GM10266 (cell line): Measurements from ENCODE around the gene FOXL3.
"Not testable (repeated sequence)": the region's sequence is repeated elsewhere in the genome, so short reads cannot be mapped to it uniquely, and the experiment has no call there.

Experiments used
- DNase-seq: peaks from one replicate; pipeline ENCODE4 v3.0.0; 2012; ENCODE audit errors: extremely low spot score
- TF ChIP-seq, protein P1 (sequence below): IDR thresholded peaks from 2 replicates; pipeline ENCODE4 v1.5.1; 2012; ENCODE audit warnings: mild to moderate bottlenecking, low read depth; ENCODE audit not compliant: control insufficient read depth, insufficient read depth; ENCODE audit errors: missing control alignments

Gene FOXL3

DNA sequence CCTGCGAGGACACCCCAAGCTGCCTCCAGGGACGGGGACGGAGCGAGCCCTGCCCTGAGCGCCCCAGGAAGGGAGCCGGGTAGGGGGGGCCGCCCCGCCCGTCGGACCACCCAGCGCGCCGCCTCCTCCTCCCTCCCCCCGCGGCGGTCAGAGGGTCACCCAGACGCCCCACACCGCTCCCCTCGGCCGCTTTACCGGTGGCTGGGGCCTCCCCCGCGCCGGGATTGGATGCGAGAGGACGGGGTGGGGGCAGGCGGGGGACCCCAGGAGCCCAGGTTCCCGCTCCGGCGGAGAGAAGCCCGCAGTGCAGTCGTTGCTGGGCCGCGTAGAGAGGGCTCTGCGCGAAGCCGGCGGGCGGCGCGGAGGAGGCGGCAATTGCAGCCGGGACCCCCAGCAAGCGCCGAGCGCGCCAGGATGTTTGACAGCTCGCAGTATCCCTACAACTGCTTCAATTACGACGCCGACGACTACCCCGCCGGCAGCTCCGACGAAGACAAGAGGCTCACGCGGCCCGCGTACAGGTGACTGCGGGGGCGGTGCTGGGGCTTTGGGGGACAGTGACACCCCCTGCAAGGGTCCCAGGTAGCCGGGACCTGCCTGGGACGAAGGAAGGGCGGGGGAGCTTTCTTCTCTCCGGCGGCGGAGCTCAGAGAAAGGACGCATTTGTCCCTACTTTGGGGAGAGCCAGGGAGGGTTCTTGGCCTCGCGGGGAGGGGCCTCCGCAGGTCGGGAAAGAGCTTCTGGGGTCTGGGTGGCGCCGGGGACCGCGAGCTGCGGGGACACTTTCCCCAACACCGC, at the start of gene FOXL3:
Gene FOXL3 (plus strand): TSS at position 415 of the 798 bp plus-strand sequence. CDS start 0 bp downstream, at position 415.
- DNase-seq: no peak
- TF ChIP-seq, protein P1, sequence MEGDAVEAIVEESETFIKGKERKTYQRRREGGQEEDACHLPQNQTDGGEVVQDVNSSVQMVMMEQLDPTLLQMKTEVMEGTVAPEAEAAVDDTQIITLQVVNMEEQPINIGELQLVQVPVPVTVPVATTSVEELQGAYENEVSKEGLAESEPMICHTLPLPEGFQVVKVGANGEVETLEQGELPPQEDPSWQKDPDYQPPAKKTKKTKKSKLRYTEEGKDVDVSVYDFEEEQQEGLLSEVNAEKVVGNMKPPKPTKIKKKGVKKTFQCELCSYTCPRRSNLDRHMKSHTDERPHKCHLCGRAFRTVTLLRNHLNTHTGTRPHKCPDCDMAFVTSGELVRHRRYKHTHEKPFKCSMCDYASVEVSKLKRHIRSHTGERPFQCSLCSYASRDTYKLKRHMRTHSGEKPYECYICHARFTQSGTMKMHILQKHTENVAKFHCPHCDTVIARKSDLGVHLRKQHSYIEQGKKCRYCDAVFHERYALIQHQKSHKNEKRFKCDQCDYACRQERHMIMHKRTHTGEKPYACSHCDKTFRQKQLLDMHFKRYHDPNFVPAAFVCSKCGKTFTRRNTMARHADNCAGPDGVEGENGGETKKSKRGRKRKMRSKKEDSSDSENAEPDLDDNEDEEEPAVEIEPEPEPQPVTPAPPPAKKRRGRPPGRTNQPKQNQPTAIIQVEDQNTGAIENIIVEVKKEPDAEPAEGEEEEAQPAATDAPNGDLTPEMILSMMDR: no peak

GRCh38 chr7:240887-241421, 49.0 kb upstream of the FOXL3 start:
- TF ChIP-seq, protein P1: no peak
- DNase-seq: no peak

GRCh38 chr7:241513-241912, 48.5 kb upstream of the FOXL3 start:
- DNase-seq: no peak
- TF ChIP-seq, protein P1: no peak

- not testable (repeated sequence) for DNase-seq
These were observed 47.0 kb upstream of the FOXL3 start for GRCh38 chr7:242826-243579.

- DNase-seq: not testable (repeated sequence)
These were observed 46.4 kb upstream of the FOXL3 start for GRCh38 chr7:243580-243978.

- TF ChIP-seq, protein P1: no peak
- no peak for DNase-seq
These were observed 45.0 kb upstream of the FOXL3 start for GRCh38 chr7:244974-245373.

GRCh38 chr7:245574-246295, 44.2 kb upstream of the FOXL3 start:
- TF ChIP-seq, protein P1: no peak
- no peak for DNase-seq

GRCh38 chr7:246451-246850, 43.5 kb upstream of the FOXL3 start:
- TF ChIP-seq, protein P1: no peak

More at GRCh38 chr7:246451-246850, 43.5 kb upstream of the FOXL3 start:
- no peak for DNase-seq
